HFF-Myc (cell line): ENCODE results near the gene HMGN2.

Experiments
- DNase-seq: peaks from one replicate; pipeline ENCODE4 v3.0.0-alpha.2; 2011; ENCODE audit warnings: low read depth; ENCODE audit errors: extremely low read depth
- H3K4me3 ChIP-seq: replicated peaks from 2 replicates; pipeline ENCODE4 v1.5.1; 2011; ENCODE audit warnings: low read depth, mild to moderate bottlenecking, control low read depth, low read length
- TF ChIP-seq, protein P1 (sequence below): IDR thresholded peaks from 2 replicates; pipeline ENCODE4 v1.5.1; 2012; ENCODE audit warnings: mild to moderate bottlenecking, low read depth, low read length, control low read depth; ENCODE audit errors: missing control alignments

HMGN2 gene

DNA sequence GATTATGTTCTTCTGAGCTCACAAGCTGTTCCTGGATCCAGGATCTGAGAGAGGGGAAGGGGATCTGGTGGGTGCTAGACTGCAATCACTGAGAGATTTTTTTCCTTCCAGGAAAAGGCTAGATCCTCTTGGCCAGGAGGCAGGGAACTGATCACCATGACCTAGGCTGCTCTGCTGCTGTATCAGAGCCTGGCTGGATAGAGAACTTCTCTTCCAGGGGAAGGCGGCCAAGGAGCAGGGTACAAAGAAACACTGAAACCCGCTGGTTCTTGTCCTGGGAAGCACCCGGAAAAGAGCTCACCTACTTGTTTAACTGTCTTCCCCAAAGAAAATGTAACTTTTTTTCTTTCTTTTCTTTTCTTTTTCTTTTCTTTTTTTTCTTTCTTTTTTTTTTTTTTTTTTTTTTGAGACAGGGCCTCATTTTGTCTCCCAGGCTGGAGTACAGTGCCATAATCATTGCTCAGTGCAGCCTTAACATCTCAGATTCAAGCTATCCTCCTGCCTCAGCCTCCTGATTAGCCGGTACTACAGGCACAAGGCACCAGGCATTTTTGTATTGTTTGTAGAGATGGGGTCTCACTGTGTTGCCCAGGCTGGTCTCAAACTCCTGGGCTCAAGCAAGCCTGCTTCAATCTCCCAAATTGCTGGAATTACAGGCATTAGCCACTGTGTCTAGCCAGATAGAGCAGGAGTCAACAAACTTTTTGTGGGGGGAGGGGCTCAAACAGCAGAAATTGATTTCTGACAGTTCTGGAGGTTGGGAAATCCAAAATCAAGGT is 44.9 kb downstream of the HMGN2 start:
- H3K4me3 ChIP-seq, result no peak overlapping the region
- DNase-seq, result no peak
- TF ChIP-seq, protein P1, sequence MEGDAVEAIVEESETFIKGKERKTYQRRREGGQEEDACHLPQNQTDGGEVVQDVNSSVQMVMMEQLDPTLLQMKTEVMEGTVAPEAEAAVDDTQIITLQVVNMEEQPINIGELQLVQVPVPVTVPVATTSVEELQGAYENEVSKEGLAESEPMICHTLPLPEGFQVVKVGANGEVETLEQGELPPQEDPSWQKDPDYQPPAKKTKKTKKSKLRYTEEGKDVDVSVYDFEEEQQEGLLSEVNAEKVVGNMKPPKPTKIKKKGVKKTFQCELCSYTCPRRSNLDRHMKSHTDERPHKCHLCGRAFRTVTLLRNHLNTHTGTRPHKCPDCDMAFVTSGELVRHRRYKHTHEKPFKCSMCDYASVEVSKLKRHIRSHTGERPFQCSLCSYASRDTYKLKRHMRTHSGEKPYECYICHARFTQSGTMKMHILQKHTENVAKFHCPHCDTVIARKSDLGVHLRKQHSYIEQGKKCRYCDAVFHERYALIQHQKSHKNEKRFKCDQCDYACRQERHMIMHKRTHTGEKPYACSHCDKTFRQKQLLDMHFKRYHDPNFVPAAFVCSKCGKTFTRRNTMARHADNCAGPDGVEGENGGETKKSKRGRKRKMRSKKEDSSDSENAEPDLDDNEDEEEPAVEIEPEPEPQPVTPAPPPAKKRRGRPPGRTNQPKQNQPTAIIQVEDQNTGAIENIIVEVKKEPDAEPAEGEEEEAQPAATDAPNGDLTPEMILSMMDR, result no peak

DNA sequence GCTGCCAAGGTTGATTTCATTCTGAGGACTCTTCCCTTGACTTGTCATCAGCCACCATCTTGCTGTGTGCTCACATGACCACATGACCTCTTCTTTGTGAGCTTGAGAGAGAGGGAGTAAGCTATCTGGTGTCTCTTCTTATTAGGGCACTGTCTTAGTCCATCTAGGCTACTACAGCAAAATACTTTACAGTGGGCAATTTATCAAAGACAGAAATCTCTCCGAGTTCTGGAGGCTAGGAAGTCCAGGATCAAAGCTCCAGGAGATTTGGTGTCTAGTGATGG is 45.5 kb downstream of the HMGN2 start:
- TF ChIP-seq, protein P1, result no peak
- no peak for DNase-seq

DNA sequence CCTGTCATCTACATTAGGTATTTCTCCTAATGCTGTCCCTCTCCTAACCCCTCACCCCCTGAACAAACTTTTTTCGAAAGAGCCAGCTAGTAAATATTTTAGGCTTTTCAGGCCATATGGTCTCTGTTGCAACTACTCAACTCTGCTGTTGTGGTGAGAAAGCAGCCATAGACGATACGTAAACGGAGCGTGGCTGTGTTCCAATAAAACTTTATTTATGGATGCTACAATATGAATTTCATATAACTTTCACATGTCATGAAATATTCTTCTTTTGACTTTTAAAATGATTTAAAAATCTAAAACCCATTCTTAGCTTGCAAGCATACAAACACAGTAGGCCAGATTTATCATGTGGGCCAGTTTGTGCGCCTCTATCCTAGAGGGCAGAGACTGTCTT is 46.1 kb downstream of the HMGN2 start:
- no peak for DNase-seq
- no peak overlapping the region for H3K4me3 ChIP-seq
- TF ChIP-seq, protein P1, result no peak

More for the DNA sequence above, 45.5 kb downstream of the HMGN2 start:
- no peak overlapping the region for H3K4me3 ChIP-seq

DNA sequence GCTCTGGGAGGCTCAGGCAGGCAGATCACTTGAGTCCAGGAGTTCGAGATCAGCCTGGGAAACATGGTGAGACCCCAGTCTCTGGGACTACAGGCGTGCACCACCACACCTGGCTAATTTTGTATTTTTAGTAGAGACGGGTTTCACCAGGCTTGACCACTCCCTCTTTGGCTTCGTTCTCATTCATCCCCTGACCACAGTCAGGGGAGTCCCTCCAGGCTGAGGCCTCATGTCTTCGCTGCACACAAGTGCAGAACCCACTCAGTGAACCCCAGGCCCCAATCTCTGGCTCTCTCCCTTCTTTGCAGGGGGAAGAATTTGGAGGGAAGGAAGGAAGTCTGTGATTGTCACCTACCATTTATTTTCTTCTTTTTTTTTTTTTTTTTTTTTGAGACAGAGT is 48.1 kb downstream of the HMGN2 start:
- no peak for DNase-seq
- no peak overlapping the region for H3K4me3 ChIP-seq
- TF ChIP-seq, protein P1, result no peak

DNA sequence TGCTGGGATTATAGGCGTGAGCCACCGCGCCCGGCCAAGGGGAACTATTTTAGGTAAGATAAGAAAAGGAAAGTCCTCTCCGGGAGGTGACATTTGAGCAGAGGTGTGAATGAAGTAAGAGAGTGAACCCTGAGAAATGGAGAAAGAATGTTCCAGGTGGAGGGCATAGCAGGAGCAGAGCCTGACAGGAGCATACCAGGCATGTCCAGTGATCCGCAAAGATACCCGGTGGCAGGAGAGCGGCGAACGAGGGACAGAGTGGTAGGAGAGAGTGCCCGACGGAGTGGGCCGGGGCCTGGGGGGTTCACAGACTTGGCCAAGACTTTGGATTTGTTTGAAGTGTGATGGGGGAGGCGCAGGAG is 49.4 kb downstream of the HMGN2 start:
- no peak for DNase-seq
- H3K4me3 ChIP-seq, result no peak overlapping the region
- TF ChIP-seq, protein P1, result no peak

DNA sequence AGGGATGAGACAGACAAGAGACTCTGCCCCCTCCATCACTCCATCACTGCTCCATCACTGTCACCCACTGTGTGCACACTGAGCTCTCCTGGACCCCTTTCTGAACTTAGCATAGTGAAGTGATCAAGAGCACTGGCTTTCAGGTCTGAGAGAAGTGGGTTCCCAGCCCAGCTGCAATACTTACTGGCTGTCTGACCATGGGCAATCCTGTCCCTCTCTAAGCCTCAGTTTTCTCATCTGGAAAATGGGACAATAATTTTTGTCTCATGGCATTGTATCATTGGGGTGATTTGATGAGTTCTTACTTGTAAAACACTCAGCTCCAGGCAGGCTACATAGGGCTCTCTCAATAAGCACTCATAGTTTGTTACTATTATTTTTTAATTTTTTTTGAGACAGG is 49.8 kb downstream of the HMGN2 start:
- TF ChIP-seq, protein P1, result no peak
- no peak overlapping the region for H3K4me3 ChIP-seq
- no peak for DNase-seq

DNA sequence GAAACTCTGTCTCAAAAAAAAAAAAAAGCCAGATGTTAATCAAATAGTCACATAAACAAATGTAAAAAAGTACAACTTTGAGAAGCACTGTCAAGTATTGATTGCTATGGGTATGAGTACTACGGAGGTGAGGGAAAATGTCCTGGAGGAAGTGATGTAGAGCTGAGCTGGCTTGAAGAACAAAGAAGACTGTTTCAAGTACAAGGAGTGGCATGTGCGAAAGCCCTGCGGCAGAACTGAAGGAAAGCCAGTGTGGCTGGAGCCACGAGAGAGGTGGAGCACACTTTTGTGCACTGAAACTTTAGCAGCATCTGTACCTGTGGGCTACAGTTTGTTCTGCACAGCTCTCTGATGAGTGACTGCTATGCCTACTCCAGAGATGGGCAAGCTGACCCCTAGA is 51.9 kb downstream of the HMGN2 start:
- no peak overlapping the region for H3K4me3 ChIP-seq
- DNase-seq, result no peak
- TF ChIP-seq, protein P1, result no peak
